Fibroblast of lung (primary cell): Measurements from ENCODE around the gene MYBPC1. TPM values are rescaled to one million over a fixed set of nuclear protein-coding genes. Genes with fewer than 3 reads are reported as not detected.

Experiments used
- DNase-seq, 2 donors: peaks; one replicate each; pipeline versions ENCODE4 v3.0.0 to v3.0.0-alpha.2; 2010; ENCODE audit warnings: low read depth in 2 of 2
- H2AFZ ChIP-seq: 2 replicates; pipeline ENCODE4 v1.5.1; 2012; ENCODE audit warnings: low read length, control low read depth, inconsistent platforms
- H3K27ac ChIP-seq: 2 replicates; pipeline ENCODE4 v1.5.1; 2011; ENCODE audit warnings: low read length, control low read depth; ENCODE audit not compliant: insufficient read depth
- H3K27me3 ChIP-seq: 2 replicates; pipeline ENCODE4 v1.5.1; 2011; ENCODE audit warnings: mild to moderate bottlenecking, low read length; ENCODE audit not compliant: control insufficient read depth, insufficient read depth
- H3K36me3 ChIP-seq: 2 replicates; pipeline ENCODE4 v1.5.1; 2011; ENCODE audit warnings: low read length; ENCODE audit not compliant: control insufficient read depth, insufficient read depth
- H3K4me1 ChIP-seq: 2 replicates; pipeline ENCODE4 v1.5.1; 2011; ENCODE audit warnings: low read length; ENCODE audit not compliant: control insufficient read depth, insufficient read depth; ENCODE audit errors: extremely low read depth
- H3K4me2 ChIP-seq: 2 replicates; pipeline ENCODE4 v1.5.1; 2011; ENCODE audit warnings: low read length, control low read depth; ENCODE audit not compliant: insufficient read depth; ENCODE audit errors: extremely low read depth
- H3K4me3 ChIP-seq, 4 experiments: fragments of 200-600 bp in 1 of 4; sonication (generic) in 1 of 4; replicated peaks in 1 of 4; 2 replicates each; pipeline ENCODE4 v1.5.1; 2011 to 2016; ENCODE audit warnings: low read length in 4 of 4, low read depth in 3 of 4, mild to moderate bottlenecking in 3 of 4, control low read depth in 2 of 4, inconsistent platforms in 1 of 4, mixed read lengths in 1 of 4; ENCODE audit not compliant: insufficient read depth in 1 of 4; ENCODE audit errors: control extremely low read depth in 1 of 4
- H3K79me2 ChIP-seq: 2 replicates; pipeline ENCODE4 v1.5.1; 2012; ENCODE audit warnings: mild to moderate bottlenecking, low read length, inconsistent platforms; ENCODE audit not compliant: control insufficient read depth, insufficient read depth
- H3K9ac ChIP-seq: 2 replicates; pipeline ENCODE4 v1.5.1; 2011; ENCODE audit warnings: mild to moderate bottlenecking, low read length, control low read depth; ENCODE audit not compliant: insufficient read depth
- H3K9me3 ChIP-seq: 2 replicates; pipeline ENCODE4 v1.5.1; 2012; ENCODE audit warnings: low read depth, low read length; ENCODE audit not compliant: control insufficient read depth, insufficient read depth
- H4K20me1 ChIP-seq: 2 replicates; pipeline ENCODE4 v1.5.1; 2011; ENCODE audit warnings: low read length; ENCODE audit not compliant: control insufficient read depth, insufficient read depth; ENCODE audit errors: extremely low read depth
- CTCF ChIP-seq, 2 donors: IDR thresholded peaks in 1 of 2; conservative IDR thresholded peaks in 1 of 2; 1 replicate in 1 of 2; 2 replicates in 1 of 2; pipeline ENCODE4 v1.5.1; 2011 to 2012; ENCODE audit warnings: low read length in 2 of 2, control low read depth in 1 of 2, inconsistent platforms in 1 of 2, low read depth in 1 of 2, mild to moderate bottlenecking in 1 of 2
- EZH2 ChIP-seq: IDR thresholded peaks from 2 replicates; pipeline ENCODE4 v1.5.1; 2012; ENCODE audit warnings: low read length, control low read depth, mild to moderate bottlenecking; ENCODE audit errors: missing control alignments
- polyA plus RNA-seq, 2 donors: library from polyadenylated mRNA; depleted of rRNA in 1 of 2; stranded (reverse) in 1 of 2; unstranded in 1 of 2; fragments of >200 nt; gene quantifications; 2 replicates each; pipeline ENCODE4 v1.2.1, GENCODE V29; 2011 to 2012; ENCODE audit warnings: missing spikeins in 1 of 2
- total RNA-seq: library from RNA; depleted of rRNA; stranded (reverse); fragments of >200 nt; gene quantifications from 2 replicates; pipeline ENCODE4 v1.2.1, GENCODE V29; 2014

MYBPC1 gene
- total and polyA plus RNA-seq, 2 donors (not counting 1 experiment from before 2014, with no cell fraction given): not detected

GRCh38 chr12:101695706-101696105, 100.9 kb downstream of the MYBPC1 start:
- no peaks in the 10 kb centered on the region for H3K4me1 ChIP-seq
- TF ChIP-seq EZH2 (no peak), CTCF (conservative IDR thresholded peaks at IDR 0.05 in 1 of 2, IDR thresholded peaks at IDR 0.05 in 1 of 2; ENCODE audit: low read depth in 1 of 2, low read length in 2 of 2) (no peak)

GRCh38 chr12:101696251-101697196, 101.8 kb downstream of the MYBPC1 start:
- peak in 1 of 2 donors; percentile 42 for DNase-seq
- peak overlapping the region; percentile 65 to 84 (median 74) for H3K4me3 ChIP-seq
- no peaks in the 10 kb centered on the region for H4K20me1 ChIP-seq
- H3K9me3 ChIP-seq: no peaks in the 10 kb centered on the region
- H3K36me3 ChIP-seq: no peaks in the 10 kb centered on the region
- peak overlapping the region; percentile 97 for H3K4me2 ChIP-seq
- peaks cover 11% of the 10 kb centered on the region for H3K79me2 ChIP-seq
- no peaks in the 10 kb centered on the region for H3K4me1 ChIP-seq
- TF ChIP-seq EZH2 (no peak), CTCF (conservative IDR thresholded peaks at IDR 0.05 in 1 of 2, IDR thresholded peaks at IDR 0.05 in 1 of 2; ENCODE audit: low read depth in 1 of 2, low read length in 2 of 2) (no peak)
- peak overlapping the region; percentile 92 for H2AFZ ChIP-seq
- H3K9ac ChIP-seq: peak overlapping the region; percentile 74
- H3K27me3 ChIP-seq: no peaks in the 10 kb centered on the region
- H3K27ac ChIP-seq: peak overlapping the region; percentile 55

More at GRCh38 chr12:101695706-101696105, 100.9 kb downstream of the MYBPC1 start:
- Histone ChIP-seq H3K9ac (no peak overlapping the region), H3K79me2 (peaks cover 11% of the 10 kb centered on the region), H3K27ac (no peak overlapping the region), H4K20me1 (no peaks in the 10 kb centered on the region), H3K9me3 (no peaks in the 10 kb centered on the region), H3K36me3 (no peaks in the 10 kb centered on the region), H2AFZ (no peak overlapping the region), H3K4me2 (no peak overlapping the region), H3K27me3 (no peaks in the 10 kb centered on the region), H3K4me3 (no peak overlapping the region)
- peak in 1 of 2 donors; percentile 53 for DNase-seq

GRCh38 chr12:101697197-101697929, 102.6 kb downstream of the MYBPC1 start, which contains the start of gene CHPT1:
CHPT1 (plus strand) TSS chr12:101697640; CDS start chr12:101697862, 222 bp downstream.
- H3K27ac ChIP-seq: peak within 1 kb of the TSS; percentile 69
- H3K9ac ChIP-seq: peak within 1 kb of the TSS; percentile 74
- no peaks in the 10 kb centered on the region for H3K4me1 ChIP-seq
- no peak for TF ChIP-seq CTCF (conservative IDR thresholded peaks at IDR 0.05 in 1 of 2, IDR thresholded peaks at IDR 0.05 in 1 of 2; ENCODE audit: low read depth in 1 of 2, low read length in 2 of 2)
- TF ChIP-seq EZH2: no peak
- peak; percentile 26 to 32 for DNase-seq
- peak within 1 kb of the TSS; percentile 97 for H3K4me2 ChIP-seq
- H4K20me1 ChIP-seq: no peaks in the 10 kb centered on the region
- H3K27me3 ChIP-seq: no peaks in the 10 kb centered on the region
- H2AFZ ChIP-seq: peak within 1 kb of the TSS; percentile 92
- no peaks in the 10 kb centered on the region for H3K36me3 ChIP-seq
- H3K79me2 ChIP-seq: peaks cover 13% of the 10 kb centered on the region
- peak within 1 kb of the TSS; percentile 69 to 88 (median 84) for H3K4me3 ChIP-seq
- no peaks in the 10 kb centered on the region for H3K9me3 ChIP-seq
